Anterior cingulate cortex (tissue), 58 donors: ENCODE results near the gene PRM2.

Experiments used
- DNase-seq, 58 donors: peaks; one replicate each; lab custom pipeline; 2025; lab: John Stamatoyannopoulos, UW

PRM2 gene

DNA sequence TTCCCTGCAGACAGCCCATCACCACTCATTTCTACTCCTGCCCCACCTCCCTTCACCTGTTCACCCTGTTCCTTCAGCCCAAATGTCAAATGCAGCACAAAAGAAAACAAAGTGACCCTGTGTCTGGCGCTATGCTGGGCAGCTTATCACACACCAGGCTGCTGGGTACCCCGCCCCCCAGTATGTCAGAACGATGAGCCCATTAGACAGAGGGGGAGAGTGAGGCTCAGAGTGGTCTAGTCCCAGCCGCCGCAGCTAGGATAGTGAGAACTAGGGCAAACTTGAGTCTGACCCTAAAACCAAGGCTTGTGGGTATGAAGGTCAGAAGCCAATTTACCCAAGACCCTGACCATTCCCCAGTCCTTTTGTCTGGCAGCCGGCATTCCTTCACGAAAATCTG lies 11.2 kb downstream of the PRM2 start:
- DNase-seq: no peak

GRCh38 chr16:11264155-11264832 lies 12.0 kb downstream of the PRM2 start:
- no peak for DNase-seq

DNA sequence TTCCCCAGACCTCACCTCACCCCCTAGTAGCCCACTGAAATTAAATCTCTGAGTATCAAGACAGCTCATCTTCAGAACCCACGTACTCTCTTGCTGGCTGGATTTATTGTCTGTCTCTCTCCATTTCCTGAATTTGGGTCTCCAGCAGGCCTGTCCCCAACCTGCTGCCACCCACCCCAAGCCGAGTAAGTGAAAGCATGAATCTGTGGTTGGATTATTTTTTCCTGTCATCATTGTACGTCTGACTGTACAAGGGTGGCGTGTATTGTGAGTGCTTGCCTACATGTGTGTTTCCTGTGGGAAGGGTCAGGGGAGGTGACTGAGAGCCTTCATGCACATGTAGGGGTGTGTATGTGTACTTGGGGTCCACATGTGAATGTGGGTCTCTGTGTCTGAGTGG lies 12.5 kb downstream of the PRM2 start:
- no peak for DNase-seq

DNA sequence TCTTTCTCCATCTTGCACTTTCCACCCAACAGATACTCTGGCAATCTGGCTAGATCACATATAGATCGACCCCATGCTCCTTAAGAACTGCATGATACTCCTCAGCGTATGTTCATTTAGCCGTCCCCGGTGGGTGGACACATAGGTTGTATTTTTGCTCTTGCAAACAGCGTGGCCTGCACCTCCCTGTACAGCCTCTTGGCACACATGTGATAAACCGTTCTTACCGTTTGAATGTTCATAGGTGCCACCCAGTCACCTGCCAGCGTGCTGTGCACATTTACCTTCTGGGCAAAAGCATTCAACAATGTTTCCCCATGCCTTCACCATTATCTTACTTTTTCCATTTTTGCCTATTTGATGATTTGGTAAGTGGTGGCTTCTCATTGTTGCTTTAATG lies 13.4 kb downstream of the PRM2 start:
- DNase-seq: no peak

- no peak for DNase-seq
These were observed 15.7 kb downstream of the PRM2 start for GRCh38 chr16:11260596-11260966.

GRCh38 chr16:11259655-11260595 lies 16.4 kb downstream of the PRM2 start:
- DNase-seq: no peak

GRCh38 chr16:11258553-11259492 lies 17.5 kb downstream of the PRM2 start:
- peak in 47 of 58 donors; percentile 5 to 90 (median 36) for DNase-seq

DNA sequence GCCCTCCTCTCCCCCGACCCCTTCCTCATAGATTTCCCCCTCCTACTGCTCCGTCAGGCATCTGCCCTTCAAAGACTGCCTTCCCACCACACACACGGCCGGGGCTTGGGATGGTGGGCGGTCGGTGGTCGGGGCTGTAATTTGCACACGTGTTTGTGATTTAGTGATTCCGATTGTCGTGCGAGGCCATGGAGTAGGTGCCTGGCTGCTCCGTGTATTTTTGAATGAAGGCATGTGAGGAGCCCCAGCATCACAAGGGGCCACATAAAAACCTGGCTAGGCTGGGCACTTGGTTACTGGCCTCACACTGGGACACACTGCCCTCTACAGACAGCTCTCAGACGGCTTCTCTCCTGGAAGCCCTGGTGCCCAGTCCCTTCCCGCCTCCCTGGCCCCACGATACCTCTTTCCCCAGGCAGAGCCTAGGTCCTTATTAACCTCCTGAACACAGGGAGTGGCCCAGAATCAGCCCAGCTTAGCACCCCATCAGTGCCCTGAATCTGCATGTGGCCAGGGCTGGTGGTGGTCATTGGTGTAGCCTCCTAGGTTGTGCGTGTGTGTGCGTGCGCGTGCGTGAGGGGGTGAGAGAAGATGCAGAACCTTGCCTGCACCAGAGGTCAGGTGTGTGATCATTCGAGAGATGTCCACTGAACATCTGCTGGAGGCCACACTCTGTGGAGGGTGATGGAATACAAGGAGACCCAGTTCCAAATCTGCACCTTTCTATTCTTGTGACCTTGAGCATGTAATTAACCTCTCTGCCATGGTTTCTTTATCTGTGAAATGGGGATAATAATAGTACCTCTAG lies 18.9 kb downstream of the PRM2 start:
- DNase-seq: peak in 53 of 58 donors; percentile 6 to 80 (median 47)

- peak in 14 of 58 donors; percentile 16 to 54 (median 37) for DNase-seq
These were observed 19.6 kb downstream of the PRM2 start for GRCh38 chr16:11256661-11257130.

GRCh38 chr16:11255737-11256660 lies 20.3 kb downstream of the PRM2 start, which contains the start of gene SOCS1:
Gene SOCS1 (minus strand): TSS chr16:11256204. CDS start chr16:11255478, 726 bp downstream.
- DNase-seq: peak in 56 of 58 donors; percentile 15 to 82 (median 70)

DNA sequence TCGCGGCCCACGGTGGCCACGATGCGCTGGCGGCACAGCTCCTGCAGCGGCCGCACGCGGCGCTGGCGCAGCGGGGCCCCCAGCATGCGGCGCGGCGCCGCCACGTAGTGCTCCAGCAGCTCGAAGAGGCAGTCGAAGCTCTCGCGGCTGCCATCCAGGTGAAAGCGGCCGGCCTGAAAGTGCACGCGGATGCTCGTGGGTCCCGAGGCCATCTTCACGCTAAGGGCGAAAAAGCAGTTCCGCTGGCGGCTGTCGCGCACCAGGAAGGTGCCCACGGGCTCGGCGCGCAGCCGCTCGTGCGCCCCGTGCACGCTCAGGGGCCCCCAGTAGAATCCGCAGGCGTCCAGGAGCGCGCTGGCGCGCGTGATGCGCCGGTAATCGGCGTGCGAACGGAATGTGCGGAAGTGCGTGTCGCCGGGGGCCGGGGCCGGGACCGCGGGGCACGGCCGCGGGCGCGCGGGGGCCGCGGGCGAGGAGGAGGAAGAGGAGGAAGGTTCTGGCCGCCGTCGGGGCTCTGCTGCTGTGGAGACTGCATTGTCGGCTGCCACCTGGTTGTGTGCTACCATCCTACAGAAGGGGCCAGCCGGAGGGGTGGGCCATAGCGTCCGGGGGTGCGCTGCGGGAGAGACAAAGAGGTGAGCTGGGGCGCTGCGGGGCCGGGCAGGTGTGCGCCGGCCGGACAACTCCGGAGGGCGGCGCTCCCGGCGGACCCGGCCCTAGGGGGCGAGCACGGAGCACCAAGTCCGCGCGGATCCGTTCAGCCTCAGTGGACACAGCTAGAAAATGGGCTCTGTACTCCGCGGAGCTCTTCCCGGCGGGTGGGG lies 21.2 kb downstream of the PRM2 start:
- DNase-seq: peak in 7 of 58 donors; percentile 14 to 54 (median 24)

- no peak for DNase-seq
These were observed 22.0 kb downstream of the PRM2 start for GRCh38 chr16:11253995-11254912.

DNA sequence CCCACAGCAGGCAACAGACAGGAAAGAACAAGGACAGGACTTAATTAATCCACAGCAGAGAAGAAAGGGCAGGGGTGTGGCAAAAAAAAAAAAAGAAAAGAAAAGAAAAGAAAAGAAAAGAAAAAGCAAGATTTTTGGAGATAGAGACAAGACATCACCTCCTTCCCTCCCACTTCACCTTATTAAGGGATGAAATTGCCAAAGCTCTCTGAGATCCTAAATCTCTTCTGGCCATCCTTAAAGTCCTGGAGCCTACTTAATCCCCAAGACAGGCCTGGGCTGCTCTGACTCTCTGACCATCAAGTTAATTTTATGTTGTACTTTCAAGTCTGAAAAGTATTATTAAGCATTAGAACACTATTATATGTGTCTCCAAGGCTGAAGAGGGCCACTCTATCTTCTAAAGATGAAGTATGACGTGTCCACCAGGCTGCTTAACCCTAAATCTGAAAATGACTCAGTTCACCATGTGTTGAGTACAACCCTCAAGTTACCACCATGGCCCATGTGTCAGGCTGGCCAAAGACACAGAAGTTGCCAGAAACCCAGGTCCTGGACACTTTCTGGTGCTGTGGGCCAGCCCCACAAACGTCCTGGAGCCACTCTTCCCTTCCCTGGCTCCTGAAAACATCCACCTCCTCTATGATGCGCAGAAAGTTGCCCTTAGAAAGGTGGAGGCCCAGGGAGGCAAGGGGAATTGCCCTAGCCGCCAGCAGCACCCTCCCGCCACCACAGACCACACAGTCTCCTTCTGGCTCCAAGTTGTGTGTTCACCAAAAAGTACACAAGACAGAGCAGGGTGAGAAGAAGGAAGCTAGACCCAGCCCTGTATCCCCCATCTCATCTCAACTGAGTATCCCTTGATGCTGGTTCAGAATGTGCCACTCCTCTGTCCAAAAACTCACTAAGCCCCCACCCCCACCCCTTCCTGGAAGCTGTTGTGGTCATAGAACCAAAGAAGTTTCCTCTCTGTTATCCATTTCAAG lies 23.0 kb downstream of the PRM2 start:
- DNase-seq: no peak

DNA sequence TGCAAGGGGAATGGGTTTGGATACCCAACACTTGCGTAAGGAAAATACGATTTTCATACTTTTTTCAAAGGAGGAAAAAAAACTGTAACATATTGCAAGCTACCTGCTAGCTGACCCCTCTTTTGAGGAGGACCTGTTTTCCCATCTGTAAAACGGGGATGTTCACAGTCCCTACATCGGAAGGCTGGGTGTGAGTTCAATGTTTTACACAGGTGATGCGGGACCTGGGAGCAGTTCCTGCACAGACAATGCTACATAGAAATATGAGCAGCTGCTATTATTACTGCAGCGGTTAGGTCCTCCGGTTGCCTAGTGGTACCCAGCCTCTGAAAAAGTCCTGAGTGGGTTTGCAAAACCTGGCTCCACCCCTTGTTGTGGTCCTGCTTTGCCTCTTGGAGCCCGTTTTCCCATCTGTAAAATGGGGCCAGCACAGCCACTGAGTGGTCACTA lies 23.8 kb downstream of the PRM2 start:
- DNase-seq: no peak
